Gastroesophageal sphincter (tissue), 3 donors: ENCODE measurements around the gene TBC1D8.

Experiments used
- EP300 ChIP-seq: sonication (generic); formaldehyde crosslinking; IDR thresholded peaks from one replicate; pipeline ENCODE4 v1.6.1; 2017; ENCODE audit warnings: antibody characterized with exemption, mild to moderate bottlenecking
- POLR2A ChIP-seq, 2 donors: fragments of 450-650 bp; IDR thresholded peaks; one replicate each; pipeline ENCODE4 v1.6.1; 2017; ENCODE audit warnings: antibody characterized with exemption in 2 of 2, mild to moderate bottlenecking in 2 of 2, moderate library complexity in 1 of 2
- TF ChIP-seq, protein P1 (sequence below), 4 experiments: fragments of 200-600 bp in 2 of 4; fragments of 450-650 bp in 2 of 4; sonication (generic) in 1 of 4; IDR thresholded peaks; one replicate each; pipeline ENCODE4 v1.5.1; 2017 to 2019; ENCODE audit warnings: antibody characterized with exemption in 4 of 4, mild to moderate bottlenecking in 2 of 4, moderate library complexity in 2 of 4

DNA sequence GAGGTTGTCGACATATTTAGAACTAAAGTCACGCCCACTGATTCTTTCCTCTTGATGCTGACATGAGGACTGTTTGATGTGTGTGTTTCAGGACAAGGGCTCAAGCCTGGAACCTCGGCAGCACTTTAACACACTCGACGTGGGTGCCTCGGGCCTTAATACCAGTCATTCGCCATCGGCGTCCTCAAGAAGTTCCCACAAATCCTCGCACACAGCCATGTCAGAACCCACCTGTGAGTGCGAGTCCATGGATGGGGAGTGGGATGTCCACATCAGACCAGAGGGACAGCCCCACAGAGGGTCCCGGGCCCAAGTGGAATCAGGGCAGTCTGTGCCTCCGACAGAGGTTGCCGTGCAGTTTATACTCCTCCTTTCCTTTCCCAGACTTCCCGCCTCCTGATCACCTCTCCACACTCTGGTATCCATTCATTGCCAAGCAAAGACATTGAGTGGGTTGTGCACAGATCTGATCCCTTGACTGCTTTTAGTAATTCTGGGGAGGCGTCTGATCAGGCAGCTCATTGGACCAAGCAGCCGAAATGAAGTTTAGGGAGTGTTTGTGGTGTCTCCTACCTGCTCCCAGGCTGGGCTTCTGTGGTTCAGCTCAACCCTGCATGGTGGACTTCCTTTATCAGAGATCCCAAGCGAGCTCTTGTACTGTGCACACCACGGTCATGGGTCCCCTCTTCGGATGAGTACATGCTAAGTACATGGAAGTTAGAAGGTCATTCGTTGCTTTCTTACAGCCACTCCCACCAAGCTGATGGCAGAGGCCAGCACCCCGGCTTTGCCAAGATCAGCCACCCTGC lies 176.3 kb downstream of the TBC1D8 start:
- TF ChIP-seq POLR2A (IDR thresholded peaks at IDR 0.05) (no peak), EP300 (no peak)
- TF ChIP-seq, protein P1, sequence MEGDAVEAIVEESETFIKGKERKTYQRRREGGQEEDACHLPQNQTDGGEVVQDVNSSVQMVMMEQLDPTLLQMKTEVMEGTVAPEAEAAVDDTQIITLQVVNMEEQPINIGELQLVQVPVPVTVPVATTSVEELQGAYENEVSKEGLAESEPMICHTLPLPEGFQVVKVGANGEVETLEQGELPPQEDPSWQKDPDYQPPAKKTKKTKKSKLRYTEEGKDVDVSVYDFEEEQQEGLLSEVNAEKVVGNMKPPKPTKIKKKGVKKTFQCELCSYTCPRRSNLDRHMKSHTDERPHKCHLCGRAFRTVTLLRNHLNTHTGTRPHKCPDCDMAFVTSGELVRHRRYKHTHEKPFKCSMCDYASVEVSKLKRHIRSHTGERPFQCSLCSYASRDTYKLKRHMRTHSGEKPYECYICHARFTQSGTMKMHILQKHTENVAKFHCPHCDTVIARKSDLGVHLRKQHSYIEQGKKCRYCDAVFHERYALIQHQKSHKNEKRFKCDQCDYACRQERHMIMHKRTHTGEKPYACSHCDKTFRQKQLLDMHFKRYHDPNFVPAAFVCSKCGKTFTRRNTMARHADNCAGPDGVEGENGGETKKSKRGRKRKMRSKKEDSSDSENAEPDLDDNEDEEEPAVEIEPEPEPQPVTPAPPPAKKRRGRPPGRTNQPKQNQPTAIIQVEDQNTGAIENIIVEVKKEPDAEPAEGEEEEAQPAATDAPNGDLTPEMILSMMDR (IDR thresholded peaks at IDR 0.05) = no peak
